UCSD-AML1 (cell line): ENCODE results near the gene CNOT11.
"Not testable (repeated sequence)": the region's sequence is repeated elsewhere in the genome, so short reads cannot be mapped to it uniquely, and the experiment has no call there.

ENCODE experiments used
- DNase-seq: peaks from one replicate; lab custom pipeline; 2025; ENCODE audit not compliant: unreplicated experiment; lab: John Stamatoyannopoulos, UW

Gene CNOT11

DNA sequence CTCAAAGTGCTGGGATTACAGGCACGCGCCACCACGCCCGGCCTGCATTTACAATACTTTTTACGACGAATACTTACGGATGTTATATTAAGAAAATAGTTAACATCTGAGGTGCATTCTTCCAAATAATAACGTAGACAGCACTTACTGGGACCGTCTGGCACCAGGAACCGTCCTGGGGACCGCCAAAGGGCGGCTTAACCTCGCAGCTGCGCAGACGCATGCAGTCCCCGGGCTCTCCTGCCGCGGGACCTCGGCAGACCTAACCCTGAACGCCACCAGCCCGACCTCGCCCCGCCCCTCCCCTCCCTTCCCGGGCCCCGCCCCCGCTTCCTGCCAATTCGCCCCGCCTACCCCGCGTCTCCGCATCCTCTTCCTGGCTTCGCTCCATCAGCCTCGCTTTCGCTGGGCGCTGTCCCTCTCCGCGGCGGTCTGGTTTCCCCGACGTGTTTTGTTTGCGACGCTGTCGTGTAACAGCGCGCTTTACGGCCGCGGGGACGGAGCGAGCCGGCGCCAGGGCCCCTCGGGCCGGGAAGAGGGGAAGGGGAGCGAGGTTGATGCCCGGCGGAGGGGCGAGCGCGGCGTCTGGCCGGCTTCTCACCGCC is at the start of gene CNOT11:
TSS of gene CNOT11 (plus strand) at position 479 of the 605 bp plus-strand sequence. CDS start at position 558, 79 bp downstream.
- DNase-seq = peak; percentile 99

- DNase-seq = no peak
Measured at GRCh38 chr2:101204400-101205115, 48.1 kb upstream of the CNOT11 start.

- peak; percentile 50 for DNase-seq
Measured at GRCh38 chr2:101205521-101206479, 46.9 kb upstream of the CNOT11 start.

- DNase-seq = no peak
Measured at GRCh38 chr2:101208830-101209229, 43.9 kb upstream of the CNOT11 start.

GRCh38 chr2:101219246-101219645 is 33.4 kb upstream of the CNOT11 start:
- no peak for DNase-seq

- DNase-seq = not testable (repeated sequence)
Measured at GRCh38 chr2:101220091-101220490, 32.6 kb upstream of the CNOT11 start.

- peak; percentile 49 for DNase-seq
Measured at GRCh38 chr2:101223814-101224231, 28.9 kb upstream of the CNOT11 start.

- no peak for DNase-seq
Measured at GRCh38 chr2:101230541-101231001, 22.1 kb upstream of the CNOT11 start.

- no peak for DNase-seq
Measured at GRCh38 chr2:101231240-101231639, 21.4 kb upstream of the CNOT11 start.

DNA sequence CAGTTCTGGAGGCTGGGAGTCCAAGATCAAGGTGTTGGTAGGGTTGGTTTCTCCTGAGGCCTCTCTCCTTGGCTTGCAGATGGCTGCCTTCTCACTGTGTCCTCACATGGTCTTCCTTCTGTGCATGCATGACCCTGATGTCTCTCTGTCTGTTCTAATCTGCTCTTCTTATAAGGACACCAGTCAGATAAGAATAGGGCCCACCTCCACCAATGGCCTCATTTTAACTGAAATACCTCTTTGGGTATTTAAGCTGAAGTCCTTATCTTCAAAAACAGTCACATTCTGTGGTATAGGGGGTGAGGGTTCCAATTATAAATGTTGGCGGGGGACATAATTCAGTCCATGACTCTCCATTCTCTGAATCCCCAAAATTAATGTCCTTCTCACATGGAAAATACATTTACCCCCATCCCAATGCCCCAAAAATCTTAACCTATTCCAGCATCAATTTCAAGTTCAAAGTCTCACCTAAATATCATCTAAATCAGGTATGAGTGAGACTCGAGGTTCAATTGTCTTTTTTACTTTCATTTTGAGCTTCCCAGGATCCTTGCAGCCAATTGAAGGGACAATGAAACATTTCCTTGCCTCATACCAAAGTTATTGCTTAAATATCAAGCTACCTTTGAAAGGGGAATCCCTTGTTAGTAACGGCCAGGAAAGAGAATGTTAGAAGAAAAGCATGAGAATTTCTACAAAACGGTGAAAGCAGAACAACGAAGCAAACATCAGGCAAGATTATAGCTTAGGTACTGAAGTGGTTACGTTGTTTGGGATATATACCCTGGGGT is 20.6 kb upstream of the CNOT11 start:
- no peak for DNase-seq

DNA sequence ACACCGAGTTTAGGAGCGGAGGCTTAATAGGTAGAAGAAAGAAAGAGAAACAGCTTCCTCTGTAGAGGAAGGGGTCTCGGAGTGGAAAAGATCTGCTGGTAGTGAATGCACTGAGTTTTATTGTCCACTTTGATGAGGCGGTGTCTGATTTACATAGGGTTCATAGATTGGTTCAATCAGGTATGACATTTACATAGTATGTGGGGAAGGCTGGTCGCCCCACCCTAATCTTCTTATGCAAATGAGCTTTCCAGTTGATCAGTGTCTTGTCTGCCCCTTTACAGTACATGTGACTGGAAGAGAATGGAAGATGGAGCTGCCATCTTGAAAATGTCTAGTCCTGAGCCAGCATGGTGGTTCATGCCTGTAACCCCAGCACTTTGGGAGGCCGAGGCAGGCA is 19.9 kb upstream of the CNOT11 start:
- no peak for DNase-seq

DNA sequence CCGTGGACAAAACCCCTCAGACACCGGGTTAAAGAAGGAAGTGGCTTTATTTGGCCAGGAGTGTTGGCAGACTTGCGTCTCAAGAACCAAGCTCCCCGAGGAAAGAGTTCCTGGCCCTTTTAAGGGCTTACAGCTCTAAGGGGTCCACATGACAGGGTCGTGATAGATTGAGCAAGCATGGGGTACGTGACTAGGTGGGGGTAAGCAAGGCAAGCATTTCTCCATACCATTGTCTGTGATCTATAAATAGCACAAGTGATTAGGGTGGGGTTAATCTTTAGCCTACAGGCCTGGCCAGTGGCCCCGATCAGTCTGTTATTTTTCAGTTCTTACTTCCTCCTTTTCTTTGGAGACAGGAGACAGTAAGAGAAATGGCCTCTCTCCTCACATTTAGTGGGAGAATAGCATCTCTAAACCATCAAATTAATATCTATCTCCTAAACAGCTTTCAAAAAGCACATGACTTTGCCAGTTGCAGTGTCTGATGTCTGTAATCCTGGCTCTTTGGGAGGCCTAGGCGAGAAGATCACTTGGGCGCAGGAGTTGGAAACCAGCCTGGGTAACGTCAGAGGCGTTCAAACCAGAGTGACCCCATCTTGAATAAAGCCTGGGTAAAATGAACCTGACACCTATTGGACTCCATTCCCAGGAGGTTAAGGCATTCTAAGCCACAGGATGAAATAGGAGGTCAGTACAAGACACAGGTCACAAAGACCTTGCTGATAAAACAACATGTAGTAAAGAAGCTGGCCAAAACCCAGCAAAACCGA is 18.3 kb upstream of the CNOT11 start:
- DNase-seq = no peak

GRCh38 chr2:101235956-101236355 is 16.7 kb upstream of the CNOT11 start:
- DNase-seq = not testable (repeated sequence)

GRCh38 chr2:101237944-101238343 is 14.7 kb upstream of the CNOT11 start:
- DNase-seq = not testable (repeated sequence)

DNA sequence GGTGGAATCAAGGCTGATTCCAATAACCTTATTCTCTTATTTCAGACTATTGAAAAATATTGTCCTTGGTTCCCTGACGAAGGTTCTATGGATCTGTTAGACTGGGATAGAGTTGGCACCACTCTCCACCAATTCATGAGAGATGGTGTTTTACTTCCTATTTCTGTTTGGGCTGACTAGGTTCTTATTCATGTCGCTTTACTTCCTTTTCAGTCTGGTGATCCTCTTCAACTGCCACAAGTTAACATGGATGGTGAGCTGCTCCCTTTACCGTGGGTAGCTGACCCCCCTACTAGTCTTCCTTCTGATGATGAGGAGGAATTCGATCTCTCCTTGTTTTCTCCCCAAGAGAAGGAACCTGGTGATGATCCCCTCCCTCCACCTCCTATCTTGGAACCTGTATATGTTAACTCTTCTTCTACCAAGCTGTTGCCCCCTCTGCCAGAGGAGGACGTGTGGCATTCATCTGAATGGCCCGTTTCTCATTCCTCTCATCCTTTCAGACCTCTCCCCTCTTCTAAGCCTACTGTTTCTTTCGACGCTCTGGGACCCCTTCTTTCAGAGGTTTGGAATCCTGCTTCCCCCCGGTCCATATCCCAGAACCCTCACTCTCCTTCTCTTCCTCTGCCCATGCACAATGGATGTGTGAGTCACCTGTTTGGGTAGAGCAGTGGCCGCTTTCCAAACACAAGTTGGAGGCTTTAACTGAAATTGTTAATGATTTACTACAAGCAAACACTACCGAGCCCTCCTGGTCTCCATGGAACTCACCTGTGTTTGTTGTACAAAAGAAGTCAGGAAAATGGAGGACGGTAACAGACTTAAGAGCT is 13.5 kb upstream of the CNOT11 start:
- no peak for DNase-seq

DNA sequence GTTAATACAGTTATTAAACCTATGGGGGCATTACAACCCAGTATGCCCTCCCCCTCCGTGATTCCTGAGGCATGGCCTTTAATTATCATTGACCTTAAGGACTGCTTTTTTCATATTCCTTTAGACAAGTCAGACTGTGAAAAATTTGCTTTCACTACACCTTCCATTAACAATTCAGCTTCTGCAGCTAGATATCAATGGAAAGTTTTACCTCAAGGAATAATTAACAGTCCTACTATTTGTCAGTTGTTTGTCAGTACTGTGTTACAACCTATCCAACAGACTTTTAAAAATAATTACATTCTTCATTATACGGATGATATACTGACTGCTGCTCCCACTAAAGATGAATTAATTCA is 12.9 kb upstream of the CNOT11 start:
- not testable (repeated sequence) for DNase-seq

GRCh38 chr2:101240694-101241093 is 12.0 kb upstream of the CNOT11 start:
- DNase-seq = not testable (repeated sequence)

GRCh38 chr2:101241158-101241557 is 11.5 kb upstream of the CNOT11 start:
- no peak for DNase-seq

- not testable (repeated sequence) for DNase-seq
Measured at GRCh38 chr2:101244373-101244772, 8.3 kb upstream of the CNOT11 start.
